GM19468 (cell line): ENCODE measurements around the gene GRIK1.

Experiments used
- ATAC-seq: cut with Tn5 transposase; IDR thresholded peaks from one replicate; pipeline ENCODE4 v1.9.1; 2021; ENCODE audit warnings: mild to moderate bottlenecking, moderate library complexity, moderate number of reproducible peaks; ENCODE audit not compliant: unreplicated experiment; ENCODE audit errors: extremely low read depth

Gene GRIK1

GRCh38 chr21:29726044-29726443, 213.8 kb downstream of the GRIK1 start:
- no peak for ATAC-seq

- ATAC-seq, result no peak
Measured at GRCh38 chr21:29725025-29725736, 214.6 kb downstream of the GRIK1 start.

GRCh38 chr21:29721964-29722363, 217.8 kb downstream of the GRIK1 start:
- ATAC-seq, result no peak

- no peak for ATAC-seq
Measured at GRCh38 chr21:29721221-29721620, 218.6 kb downstream of the GRIK1 start.

- no peak for ATAC-seq
Measured at GRCh38 chr21:29719521-29719920, 220.3 kb downstream of the GRIK1 start.

GRCh38 chr21:29718081-29718815, 221.5 kb downstream of the GRIK1 start:
- no peak for ATAC-seq

- ATAC-seq, result no peak
Measured at GRCh38 chr21:29717659-29718058, 222.1 kb downstream of the GRIK1 start.

- no peak for ATAC-seq
Measured at GRCh38 chr21:29716753-29717152, 223.0 kb downstream of the GRIK1 start.

- no peak for ATAC-seq
Measured at GRCh38 chr21:29715089-29715488, 224.7 kb downstream of the GRIK1 start.

- ATAC-seq, result no peak
Measured at GRCh38 chr21:29712818-29713217, 227.0 kb downstream of the GRIK1 start.

- ATAC-seq, result no peak
Measured at GRCh38 chr21:29711236-29711635, 228.6 kb downstream of the GRIK1 start.

GRCh38 chr21:29710498-29710897, 229.3 kb downstream of the GRIK1 start:
- no peak for ATAC-seq

GRCh38 chr21:29708401-29708800, 231.4 kb downstream of the GRIK1 start:
- ATAC-seq, result no peak

- no peak for ATAC-seq
Measured at GRCh38 chr21:29704719-29705118, 235.1 kb downstream of the GRIK1 start.

- no peak for ATAC-seq
Measured at GRCh38 chr21:29701676-29702075, 238.1 kb downstream of the GRIK1 start.

GRCh38 chr21:29697555-29698193, 242.1 kb downstream of the GRIK1 start:
- no peak for ATAC-seq

GRCh38 chr21:29696937-29697336, 242.9 kb downstream of the GRIK1 start:
- no peak for ATAC-seq

GRCh38 chr21:29691616-29692491, 247.9 kb downstream of the GRIK1 start:
- ATAC-seq, result no peak

- no peak for ATAC-seq
Measured at GRCh38 chr21:29689753-29690152, 250.0 kb downstream of the GRIK1 start.

- ATAC-seq, result no peak
Measured at GRCh38 chr21:29684106-29684505, 255.7 kb downstream of the GRIK1 start.
